Myocyte (in vitro differentiated cells): ENCODE measurements around the gene IL2RA. TPM values are rescaled to one million over a fixed set of nuclear protein-coding genes. Genes with fewer than 3 reads are reported as not detected.
"Not testable (repeated sequence)": the region's sequence is repeated elsewhere in the genome, so short reads cannot be mapped to it uniquely, and the experiment has no call there.

Experiments used
- DNase-seq: peaks from one replicate; pipeline ENCODE4 v3.0.0-alpha.2; 2012; ENCODE audit warnings: low read depth
- total RNA-seq: library from RNA; depleted of rRNA; stranded (reverse); fragments of >200 nt; gene quantifications from 2 replicates; pipeline ENCODE4 v1.2.3, GENCODE V29; 2014

IL2RA gene
- total RNA-seq, 1 donor from 2014 or later: not detected

DNA sequence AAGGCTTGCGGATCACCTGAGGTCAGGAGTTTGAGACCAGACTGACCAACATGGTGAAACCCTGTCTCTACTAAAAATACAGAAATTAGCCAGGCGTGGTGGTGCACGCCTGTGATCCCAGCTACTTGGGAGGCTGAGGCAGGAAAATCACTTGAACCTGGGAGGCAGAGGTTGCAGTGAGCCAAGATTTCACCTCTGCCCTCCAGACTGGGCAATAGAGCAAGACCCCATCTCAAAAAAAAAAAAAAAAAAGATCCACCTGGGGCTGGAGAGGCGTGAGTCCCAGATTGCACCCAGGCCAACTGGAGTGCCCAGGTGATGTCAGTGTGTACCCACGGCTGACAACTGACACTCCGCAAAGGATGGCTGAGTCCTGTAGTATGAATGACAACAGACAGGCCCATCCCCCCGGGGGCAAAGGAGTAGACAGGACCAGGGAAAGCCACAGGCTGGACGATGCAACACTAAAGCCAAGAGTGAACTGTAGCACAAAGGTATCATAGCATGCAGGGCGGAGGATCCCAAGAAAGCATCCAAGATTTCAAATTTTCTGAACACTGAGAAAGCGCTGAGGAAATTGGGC lies 99.7 kb downstream of the IL2RA start:
- not testable (repeated sequence) for DNase-seq

GRCh38 chr10:5961405-5962100 lies 100.6 kb downstream of the IL2RA start:
- no peak for DNase-seq

DNA sequence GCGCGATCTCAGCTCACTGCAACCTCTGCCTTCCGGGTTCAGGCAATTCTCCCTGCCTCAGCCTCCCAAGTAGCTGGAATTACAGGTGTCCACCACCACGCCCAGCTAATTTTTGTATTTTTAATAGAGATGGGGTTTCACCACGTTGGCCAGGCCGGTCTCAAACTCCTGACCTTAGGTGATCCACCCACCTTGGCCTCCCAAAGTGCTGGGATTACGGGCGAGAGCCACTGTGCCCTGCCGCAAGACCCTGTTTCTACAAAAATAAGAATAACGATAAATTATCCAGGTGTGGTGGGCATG lies 101.2 kb downstream of the IL2RA start:
- not testable (repeated sequence) for DNase-seq

Other genes starting within 250 kb of the IL2RA start
- 198 and 222 TPM in 2 replicates for gene GDI2, start 248.9 kb downstream of the IL2RA start, total RNA-seq
- gene ANKRD16, start 172.5 kb downstream of the IL2RA start, total RNA-seq: 10.2 and 12.1 TPM in 2 replicates
- gene FBH1, start 172.1 kb downstream of the IL2RA start, total RNA-seq: 69.3 and 75.2 TPM in 2 replicates
- gene IL15RA, start 84.8 kb downstream of the IL2RA start, total RNA-seq: 0.19 and 0.88 TPM in 2 replicates
- 28.8 and 41.5 TPM in 2 replicates for gene RBM17, start 26.7 kb upstream of the IL2RA start, total RNA-seq
- 8.3 and 12.4 TPM in 2 replicates for gene PFKFB3, start 140.6 kb upstream of the IL2RA start, total RNA-seq